Endothelial cell of umbilical vein (primary cell): ENCODE data around the gene CD1D.

Experiments
- EZH2 ChIP-seq: IDR thresholded peaks from 2 replicates; pipeline ENCODE4 v1.6.1; 2012; ENCODE audit warnings: borderline replicate concordance, low read depth, mild to moderate bottlenecking, moderate library complexity, low read length, inconsistent platforms; ENCODE audit not compliant: severe bottlenecking
- FOS ChIP-seq: IDR thresholded peaks from 2 replicates; pipeline ENCODE4 v1.6.1; 2011; ENCODE audit warnings: mild to moderate bottlenecking, low read length, moderate library complexity, borderline replicate concordance; ENCODE audit not compliant: insufficient read depth
- JUN ChIP-seq: IDR thresholded peaks from 2 replicates; pipeline ENCODE4 v1.6.1; 2011; ENCODE audit warnings: borderline replicate concordance, low read depth; ENCODE audit not compliant: insufficient read length, insufficient read depth
- POLR2A ChIP-seq: IDR thresholded peaks from 2 replicates; pipeline ENCODE4 v1.6.1; 2012; ENCODE audit warnings: low read depth, mild to moderate bottlenecking, control low read depth, low read length
- TF ChIP-seq, protein P1 (sequence below), 2 donors: IDR thresholded peaks; 1 replicate in 1 of 2; 2 replicates in 1 of 2; pipeline ENCODE4 v1.5.1; 2011; ENCODE audit warnings: low read length in 2 of 2, mild to moderate bottlenecking in 2 of 2, moderate library complexity in 2 of 2, control low read depth in 1 of 2, inconsistent platforms in 1 of 2, low read depth in 1 of 2; ENCODE audit not compliant: insufficient read depth in 1 of 2; ENCODE audit errors: extremely low read depth in 1 of 2

DNA sequence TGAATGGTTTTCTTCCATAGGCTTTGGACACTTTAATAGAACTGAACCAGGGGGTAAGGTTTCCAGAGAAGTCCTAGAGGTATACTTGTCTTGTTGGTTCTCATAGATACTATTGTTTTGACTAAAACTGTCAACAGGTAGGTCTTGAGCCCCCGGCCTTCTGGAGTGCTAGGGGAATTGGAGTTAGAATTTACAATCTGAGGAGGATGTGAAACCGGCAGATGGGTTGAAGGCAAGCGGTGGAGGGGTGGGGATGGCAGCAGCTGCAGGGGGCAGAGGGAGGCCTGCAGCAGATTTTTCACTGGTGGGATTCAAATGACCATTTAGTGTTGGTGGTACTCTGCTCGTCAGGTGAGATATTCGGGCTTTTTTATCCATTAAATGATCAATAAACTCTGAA is 4.3 kb upstream of the CD1D start:
- TF ChIP-seq, protein P1, sequence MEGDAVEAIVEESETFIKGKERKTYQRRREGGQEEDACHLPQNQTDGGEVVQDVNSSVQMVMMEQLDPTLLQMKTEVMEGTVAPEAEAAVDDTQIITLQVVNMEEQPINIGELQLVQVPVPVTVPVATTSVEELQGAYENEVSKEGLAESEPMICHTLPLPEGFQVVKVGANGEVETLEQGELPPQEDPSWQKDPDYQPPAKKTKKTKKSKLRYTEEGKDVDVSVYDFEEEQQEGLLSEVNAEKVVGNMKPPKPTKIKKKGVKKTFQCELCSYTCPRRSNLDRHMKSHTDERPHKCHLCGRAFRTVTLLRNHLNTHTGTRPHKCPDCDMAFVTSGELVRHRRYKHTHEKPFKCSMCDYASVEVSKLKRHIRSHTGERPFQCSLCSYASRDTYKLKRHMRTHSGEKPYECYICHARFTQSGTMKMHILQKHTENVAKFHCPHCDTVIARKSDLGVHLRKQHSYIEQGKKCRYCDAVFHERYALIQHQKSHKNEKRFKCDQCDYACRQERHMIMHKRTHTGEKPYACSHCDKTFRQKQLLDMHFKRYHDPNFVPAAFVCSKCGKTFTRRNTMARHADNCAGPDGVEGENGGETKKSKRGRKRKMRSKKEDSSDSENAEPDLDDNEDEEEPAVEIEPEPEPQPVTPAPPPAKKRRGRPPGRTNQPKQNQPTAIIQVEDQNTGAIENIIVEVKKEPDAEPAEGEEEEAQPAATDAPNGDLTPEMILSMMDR (IDR thresholded peaks at IDR 0.05; ENCODE audit: extremely low read depth in 1 of 2, insufficient read depth in 1 of 2, low read depth in 1 of 2, low read length in 2 of 2) = no peak
- TF ChIP-seq POLR2A = no peak
- no peak for TF ChIP-seq JUN
- no peak for TF ChIP-seq EZH2
- TF ChIP-seq FOS = no peak
